ENCODE data around the gene ABCF2.

Gene ABCF2

GRCh38 chr7:151271699-151272355 lies 44.8 kb upstream of the ABCF2 start:
- no peaks in the 10 kb centered on the region for H3F3A ChIP-seq (ENCODE audit: insufficient read depth, low read length)
- no peak for DNase-seq
- H3K9ac ChIP-seq (ENCODE audit: low read length) = no peak overlapping the region
- no peak overlapping the region for H3K27ac ChIP-seq (ENCODE audit: low read length)
- H3K9me2 ChIP-seq (replicated peaks; ENCODE audit: insufficient read depth, low read length) = no peaks in the 10 kb centered on the region
- no peaks in the 10 kb centered on the region for H4K20me1 ChIP-seq (ENCODE audit: insufficient read depth, low read length)
- no peaks in the 10 kb centered on the region for H3K79me2 ChIP-seq (ENCODE audit: low read length)
- TF ChIP-seq EZH2 (optimal IDR thresholded peaks at IDR 0.05; ENCODE audit: low read depth, low read length) (no peak), CTCF (IDR thresholded peaks at IDR 0.05; ENCODE audit: low read length) (no peak), EZH2phosphoT487 (IDR thresholded peaks at IDR 0.05; ENCODE audit: low read length) (no peak)
- no peaks in the 10 kb centered on the region for H3K9me3 ChIP-seq (replicated peaks; ENCODE audit: insufficient read depth, low read length)
- no peaks in the 10 kb centered on the region for H3K4me1 ChIP-seq (ENCODE audit: low read length)
- H2AFZ ChIP-seq (ENCODE audit: low read length) = no peak overlapping the region
- no peak overlapping the region for H3K4me3 ChIP-seq (ENCODE audit: low read length)
- H3K4me2 ChIP-seq (ENCODE audit: low read depth, low read length) = no peak overlapping the region
- no peaks in the 10 kb centered on the region for H3K36me3 ChIP-seq (replicated peaks; ENCODE audit: insufficient read depth, low read length)
- H3K27me3 ChIP-seq (replicated peaks; ENCODE audit: insufficient read depth, low read length) = peaks cover 70% of the 10 kb centered on the region

DNA sequence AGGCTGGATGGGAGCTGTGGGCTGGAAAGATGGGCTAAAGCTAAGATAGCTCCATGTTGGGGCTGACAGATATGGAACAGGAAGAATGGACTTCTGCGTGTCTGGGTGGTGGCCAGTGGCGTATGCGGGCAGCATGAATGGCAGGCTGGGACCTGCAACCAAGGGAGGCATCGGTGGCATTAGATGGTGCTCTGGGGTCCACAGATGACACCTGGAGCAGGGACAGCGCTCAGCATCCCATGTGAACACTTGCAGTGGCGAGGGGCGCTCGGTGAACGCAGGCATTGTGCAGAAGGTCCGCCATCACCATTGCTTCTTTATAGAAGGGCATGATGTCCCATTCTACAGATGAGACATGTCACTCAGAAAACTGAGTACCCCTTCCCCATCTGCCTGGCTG lies 42.5 kb upstream of the ABCF2 start:
- no peak overlapping the region for H3K4me3 ChIP-seq (ENCODE audit: low read length)
- no peaks in the 10 kb centered on the region for H3K79me2 ChIP-seq (ENCODE audit: low read length)
- H3K9me2 ChIP-seq (replicated peaks; ENCODE audit: insufficient read depth, low read length) = no peaks in the 10 kb centered on the region
- H4K20me1 ChIP-seq (ENCODE audit: insufficient read depth, low read length) = no peaks in the 10 kb centered on the region
- no peaks in the 10 kb centered on the region for H3K4me1 ChIP-seq (ENCODE audit: low read length)
- peaks cover 66% of the 10 kb centered on the region for H3K27me3 ChIP-seq (replicated peaks; ENCODE audit: insufficient read depth, low read length)
- H3K36me3 ChIP-seq (replicated peaks; ENCODE audit: insufficient read depth, low read length) = no peaks in the 10 kb centered on the region
- TF ChIP-seq EZH2 (optimal IDR thresholded peaks at IDR 0.05; ENCODE audit: low read depth, low read length) (no peak), EZH2phosphoT487 (IDR thresholded peaks at IDR 0.05; ENCODE audit: low read length) (no peak), CTCF (IDR thresholded peaks at IDR 0.05; ENCODE audit: low read length) (no peak)
- no peak overlapping the region for H3K4me2 ChIP-seq (ENCODE audit: low read depth, low read length)
- DNase-seq = no peak
- H3K9me3 ChIP-seq (replicated peaks; ENCODE audit: insufficient read depth, low read length) = no peaks in the 10 kb centered on the region
- no peak overlapping the region for H2AFZ ChIP-seq (ENCODE audit: low read length)
- H3K27ac ChIP-seq (ENCODE audit: low read length) = no peak overlapping the region
- H3K9ac ChIP-seq (ENCODE audit: low read length) = no peak overlapping the region
- H3F3A ChIP-seq (ENCODE audit: insufficient read depth, low read length) = no peaks in the 10 kb centered on the region

- TF ChIP-seq CTCF (IDR thresholded peaks at IDR 0.05; ENCODE audit: low read length) = no peak
- TF ChIP-seq EZH2phosphoT487 (IDR thresholded peaks at IDR 0.05; ENCODE audit: low read length) = no peak
- no peak for TF ChIP-seq EZH2 (optimal IDR thresholded peaks at IDR 0.05; ENCODE audit: low read depth, low read length)
- Histone ChIP-seq H2AFZ (ENCODE audit: low read length) (no peak overlapping the region), H3K9me3 (replicated peaks; ENCODE audit: insufficient read depth, low read length) (no peaks in the 10 kb centered on the region)
Observed at GRCh38 chr7:151265351-151265931, 38.4 kb upstream of the ABCF2 start.

More at GRCh38 chr7:151265351-151265931, 38.4 kb upstream of the ABCF2 start:
- H3K36me3 ChIP-seq (replicated peaks; ENCODE audit: insufficient read depth, low read length) = no peaks in the 10 kb centered on the region
- no peak for DNase-seq
- H3K9ac ChIP-seq (ENCODE audit: low read length) = no peak overlapping the region
- H3K27me3 ChIP-seq (replicated peaks; ENCODE audit: insufficient read depth, low read length) = peaks cover 86% of the 10 kb centered on the region
- no peak overlapping the region for H3K4me3 ChIP-seq (ENCODE audit: low read length)
- H3K27ac ChIP-seq (ENCODE audit: low read length) = no peak overlapping the region
- no peak overlapping the region for H3K4me2 ChIP-seq (ENCODE audit: low read depth, low read length)
- no peaks in the 10 kb centered on the region for H3K4me1 ChIP-seq (ENCODE audit: low read length)
- H3K79me2 ChIP-seq (ENCODE audit: low read length) = no peaks in the 10 kb centered on the region
- H4K20me1 ChIP-seq (ENCODE audit: insufficient read depth, low read length) = no peaks in the 10 kb centered on the region
- H3F3A ChIP-seq (ENCODE audit: insufficient read depth, low read length) = no peaks in the 10 kb centered on the region
- no peaks in the 10 kb centered on the region for H3K9me2 ChIP-seq (replicated peaks; ENCODE audit: insufficient read depth, low read length)
